GM19397 (cell line): ENCODE results near the gene KLHL42.

ENCODE experiments used
- ATAC-seq: cut with Tn5 transposase; IDR thresholded peaks from one replicate; pipeline ENCODE4 v1.9.1; 2021; ENCODE audit warnings: mild to moderate bottlenecking, moderate library complexity; ENCODE audit not compliant: unreplicated experiment

The KLHL42 gene

GRCh38 chr12:27851311-27851710 is 71.3 kb downstream of the KLHL42 start:
- no peak for ATAC-seq

DNA sequence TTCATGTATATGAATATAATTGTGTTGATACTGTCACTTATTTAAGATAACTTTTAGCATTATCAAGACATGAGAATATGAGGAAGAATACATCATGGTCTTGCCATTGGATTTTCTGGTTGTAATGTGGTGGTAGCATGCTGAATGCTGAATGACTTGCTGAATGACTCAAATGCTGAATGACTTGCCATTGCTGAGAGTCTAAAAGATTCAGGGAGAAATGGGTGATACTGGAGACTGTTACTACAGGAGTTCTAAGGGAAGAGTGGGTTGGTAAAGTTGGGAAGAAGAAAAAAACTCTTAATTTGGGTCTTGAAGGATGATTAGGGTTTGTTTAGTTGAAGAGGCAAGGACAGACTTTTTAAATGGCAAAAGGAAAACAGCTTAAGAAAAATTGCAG is 72.1 kb downstream of the KLHL42 start:
- no peak for ATAC-seq
